H54 (cell line): Measurements from ENCODE around the gene THBS2.

Source experiments
- DNase-seq: peaks from one replicate; pipeline ENCODE4 v3.0.0; 2011; ENCODE audit warnings: low spot score, mixed read lengths; ENCODE audit not compliant: insufficient read length
- FAIRE-seq: peaks from 3 replicates; lab custom pipeline; 2011; peaks lifted over from hg19 to GRCh38; lab: Jason Lieb, UNC
- POLR2A ChIP-seq: IDR thresholded peaks from 2 replicates; pipeline ENCODE4 v1.6.1; 2011; ENCODE audit warnings: low read depth, mild to moderate bottlenecking, low read length

THBS2 gene

DNA sequence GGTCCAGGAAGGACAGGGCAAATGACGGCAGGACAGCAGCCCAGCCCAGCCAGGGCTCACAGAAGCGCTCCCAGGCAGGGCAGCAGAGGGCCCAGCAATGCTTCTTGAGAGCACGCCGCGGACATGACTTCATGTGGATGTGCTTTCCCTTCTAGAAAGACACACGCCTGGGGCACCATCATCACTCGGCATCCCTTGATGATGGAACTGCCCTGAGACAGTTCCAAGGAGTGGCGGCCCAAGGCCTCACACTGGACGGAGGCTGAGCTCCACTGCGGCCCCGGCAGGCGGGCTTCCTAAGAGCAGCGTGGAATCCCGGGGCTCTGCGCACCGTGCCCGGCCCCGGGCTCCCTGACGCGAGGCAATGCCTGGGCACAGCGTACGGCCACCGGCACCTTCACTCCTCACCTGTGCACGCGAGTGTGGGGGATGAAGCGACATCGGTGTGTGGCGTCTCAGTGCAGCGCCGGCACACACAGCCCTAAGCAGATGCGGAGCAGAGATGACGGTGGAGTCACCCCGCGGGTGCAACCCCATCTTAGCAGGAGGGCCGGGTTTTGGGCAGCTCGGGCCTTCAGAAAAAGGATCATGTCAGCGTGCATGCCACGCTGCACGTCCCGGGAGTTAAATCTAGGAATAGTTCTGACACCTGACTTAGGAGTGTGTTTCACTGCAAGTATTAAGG, 86.6 kb downstream of the THBS2 start:
- no peak for TF ChIP-seq POLR2A
- no peak for FAIRE-seq
- DNase-seq, result no peak
